ENCODE results near the gene GABRB3.

The GABRB3 gene

GRCh38 chr15:26767169-26767670, 5.6 kb downstream of the GABRB3 start:
- no peak for DNase-seq (ENCODE audit: low read depth in 2 of 2)
- TF ChIP-seq CTCF (IDR thresholded peaks at IDR 0.05; ENCODE audit: low read depth, low read length), result no peak
- no peak overlapping the region for H3K4me3 ChIP-seq (replicated peaks in 1 of 2; ENCODE audit: low read depth in 2 of 2, low read length in 2 of 2)

GRCh38 chr15:26766262-26766661, 6.6 kb downstream of the GABRB3 start:
- no peak for TF ChIP-seq CTCF (IDR thresholded peaks at IDR 0.05; ENCODE audit: low read depth, low read length)
- H3K4me3 ChIP-seq (replicated peaks in 1 of 2; ENCODE audit: low read depth in 2 of 2, low read length in 2 of 2), result no peak overlapping the region
- no peak for DNase-seq (ENCODE audit: low read depth in 2 of 2)

- no peak for DNase-seq (ENCODE audit: low read depth in 2 of 2)
- no peak overlapping the region for H3K4me3 ChIP-seq (replicated peaks in 1 of 2; ENCODE audit: low read depth in 2 of 2, low read length in 2 of 2)
- no peak for TF ChIP-seq CTCF (IDR thresholded peaks at IDR 0.05; ENCODE audit: low read depth, low read length)
Observed at GRCh38 chr15:26759986-26760385, 12.9 kb downstream of the GABRB3 start.

GRCh38 chr15:26758079-26758478, 14.8 kb downstream of the GABRB3 start:
- no peak for TF ChIP-seq CTCF (IDR thresholded peaks at IDR 0.05; ENCODE audit: low read depth, low read length)
- no peak for DNase-seq (ENCODE audit: low read depth in 2 of 2)
- H3K4me3 ChIP-seq (replicated peaks in 1 of 2; ENCODE audit: low read depth in 2 of 2, low read length in 2 of 2), result no peak overlapping the region

- DNase-seq (ENCODE audit: low read depth in 2 of 2), result no peak
- no peak overlapping the region for H3K4me3 ChIP-seq (replicated peaks in 1 of 2; ENCODE audit: low read depth in 2 of 2, low read length in 2 of 2)
- TF ChIP-seq CTCF (IDR thresholded peaks at IDR 0.05; ENCODE audit: low read depth, low read length), result no peak
Observed at GRCh38 chr15:26757141-26757540, 15.7 kb downstream of the GABRB3 start.

- TF ChIP-seq CTCF (IDR thresholded peaks at IDR 0.05; ENCODE audit: low read depth, low read length), result no peak
- no peak for DNase-seq (ENCODE audit: low read depth in 2 of 2)
- H3K4me3 ChIP-seq (replicated peaks in 1 of 2; ENCODE audit: low read depth in 2 of 2, low read length in 2 of 2), result no peak overlapping the region
Observed at GRCh38 chr15:26744894-26745293, 28.0 kb downstream of the GABRB3 start.

GRCh38 chr15:26739791-26740190, 33.1 kb downstream of the GABRB3 start:
- H3K4me3 ChIP-seq (replicated peaks in 1 of 2; ENCODE audit: low read depth in 2 of 2, low read length in 2 of 2), result no peak overlapping the region
- TF ChIP-seq CTCF (IDR thresholded peaks at IDR 0.05; ENCODE audit: low read depth, low read length), result no peak

More at GRCh38 chr15:26739791-26740190, 33.1 kb downstream of the GABRB3 start:
- DNase-seq (ENCODE audit: low read depth in 2 of 2), result no peak

Measured in cardiac fibroblast (primary cell).